B cell (primary cell): ENCODE results near the gene SLC7A6. TPM values are rescaled to one million over a fixed set of nuclear protein-coding genes. Genes with fewer than 3 reads are reported as not detected.

Experiments used
- ATAC-seq: fragments of 200-7000 bp; cut with Tn5 transposase; one replicate; pipeline ENCODE4 v1.10.0; 2021; ENCODE audit warnings: low read depth, mild to moderate bottlenecking, moderate number of reproducible peaks, moderate library complexity
- CTCF ChIA-PET: fragments of 350-600 bp; sonication (Branson Sonifier 250); formaldehyde crosslinking; loops from one replicate; lab custom pipeline; 2021; ENCODE audit warnings: antibody characterized with exemption, inconsistent platforms; lab: Charles Lee
- POLR2A ChIA-PET: fragments of 350-600 bp; sonication (Branson Sonifier 250); formaldehyde crosslinking; loops from one replicate; lab custom pipeline; 2021; ENCODE audit warnings: antibody characterized with exemption; lab: Charles Lee
- DNase-seq: peaks from one replicate; pipeline ENCODE4 v3.0.0; 2013
- H2AFZ ChIP-seq: 2 replicates; pipeline ENCODE4 v1.6.1; 2012; ENCODE audit warnings: mild to moderate bottlenecking, low read depth, low read length; ENCODE audit not compliant: insufficient read depth, poor library complexity, severe bottlenecking
- H3K27ac ChIP-seq, 2 donors: 1 replicate in 1 of 2; 2 replicates in 1 of 2; pipeline ENCODE4 v1.5.1; 2012 to 2013; ENCODE audit warnings: low read length in 2 of 2, mild to moderate bottlenecking in 2 of 2, moderate library complexity in 1 of 2
- H3K27me3 ChIP-seq, 4 experiments: fragments of 200-600 bp in 1 of 4; sonication (generic) in 1 of 4; replicated peaks in 1 of 4; 1 replicate in 2 of 4; 2 replicates in 2 of 4; pipeline versions ENCODE4 v1.6.1 to v1.7.0; 2013 to 2016; ENCODE audit warnings: low read length in 3 of 4, mild to moderate bottlenecking in 2 of 4, mixed read lengths in 1 of 4, moderate library complexity in 1 of 4; ENCODE audit not compliant: insufficient read depth in 4 of 4, control insufficient read depth in 3 of 4; ENCODE audit errors: control extremely low read depth in 1 of 4
- H3K36me3 ChIP-seq, 2 experiments: replicated peaks in 1 of 2; 1 replicate in 1 of 2; 2 replicates in 1 of 2; pipeline versions ENCODE4 v1.6.1 to v1.7.1; 2013; ENCODE audit warnings: low read length in 1 of 2; ENCODE audit not compliant: insufficient read depth in 2 of 2, control insufficient read depth in 1 of 2; ENCODE audit errors: control extremely low read depth in 1 of 2, extremely low read depth in 1 of 2
- H3K4me1 ChIP-seq, 2 donors: fragments of 200-600 bp in 1 of 2; sonication (generic) in 1 of 2; 1 replicate in 1 of 2; 2 replicates in 1 of 2; pipeline versions ENCODE4 v1.5.1 to v1.6.1; 2013 to 2017; ENCODE audit warnings: low read length in 2 of 2; ENCODE audit not compliant: control insufficient read depth in 2 of 2, insufficient read depth in 2 of 2
- H3K4me2 ChIP-seq: replicated peaks from 2 replicates; pipeline ENCODE3; 2012; ENCODE audit warnings: mild to moderate bottlenecking, low read depth, low read length; ENCODE audit not compliant: poor library complexity, severe bottlenecking
- H3K4me3 ChIP-seq, 5 experiments: fragments of 200-600 bp in 1 of 5; sonication (generic) in 1 of 5; 1 replicate in 3 of 5; 2 replicates in 2 of 5; pipeline versions ENCODE4 v1.5.1 to v1.7.0; 2011 to 2016; ENCODE audit warnings: low read length in 4 of 5, mild to moderate bottlenecking in 4 of 5, low read depth in 2 of 5, control low read depth in 1 of 5, moderate library complexity in 1 of 5; ENCODE audit not compliant: insufficient read depth in 1 of 5; ENCODE audit errors: control extremely low read depth in 1 of 5, extremely low read depth in 1 of 5
- H3K79me2 ChIP-seq: fragments of 200-600 bp; sonication (generic); one replicate; pipeline ENCODE4 v1.6.0; 2016; ENCODE audit warnings: low read length; ENCODE audit not compliant: control insufficient read depth, insufficient read depth
- H3K9ac ChIP-seq: fragments of 200-600 bp; sonication (generic); 2 replicates; pipeline ENCODE4 v1.6.1; 2017; ENCODE audit warnings: mild to moderate bottlenecking, low read length, moderate library complexity
- H3K9me3 ChIP-seq, 3 donors: one replicate each; pipeline versions ENCODE4 v1.6.1 to v1.7.1; 2013; ENCODE audit warnings: low read length in 2 of 3; ENCODE audit not compliant: control insufficient read depth in 2 of 3, insufficient read depth in 1 of 3; ENCODE audit errors: control extremely low read depth in 1 of 3
- H4K20me1 ChIP-seq: 2 replicates; pipeline ENCODE4 v1.6.0; 2012; ENCODE audit warnings: mild to moderate bottlenecking, low read length; ENCODE audit not compliant: insufficient read depth, control insufficient read depth, poor library complexity, severe bottlenecking
- H3K27ac Mint-ChIP-seq: one replicate; pipeline ENCODE4 v1.8.0; 2021; ENCODE audit warnings: mixed read lengths
- H3K27me3 Mint-ChIP-seq: one replicate; pipeline ENCODE4 v1.8.0; 2021; ENCODE audit warnings: mixed read lengths
- H3K4me1 Mint-ChIP-seq: one replicate; pipeline ENCODE4 v1.8.0; 2021; ENCODE audit warnings: mixed read lengths
- H3K4me3 Mint-ChIP-seq: one replicate; pipeline ENCODE4 v1.8.0; 2021; ENCODE audit warnings: mixed read lengths
- H3K9me3 Mint-ChIP-seq: one replicate; pipeline ENCODE4 v1.8.0; 2022; ENCODE audit warnings: mixed read lengths; ENCODE audit not compliant: insufficient read depth
- EZH2 ChIP-seq: IDR thresholded peaks from 2 replicates; pipeline ENCODE4 v1.6.1; 2012; ENCODE audit warnings: borderline replicate concordance, low read depth, mild to moderate bottlenecking, moderate library complexity, low read length; ENCODE audit not compliant: insufficient read depth, poor library complexity, severe bottlenecking
- WGBS: methylation state at CpG from one replicate; pipeline ENCODE4 v1.1.5; 2013; ENCODE audit warnings: missing lambda C conversion rate; ENCODE audit not compliant: insufficient coverage; 5-methylcytosine and 5-hydroxymethylcytosine counted together
- intact Hi-C: fragments of 100-400 bp; cut with micrococcal nuclease; formaldehyde crosslinking; loops from one replicate; pipeline ENCODE4 v1.10.0; 2022
- polyA plus RNA-seq: library from polyadenylated mRNA; depleted of rRNA; stranded (reverse); fragments of >200 nt; gene quantifications from 2 replicates; pipeline ENCODE4 v1.2.3, GENCODE V29; 2012
- total RNA-seq, 2 donors: library from RNA; stranded (reverse); fragments of 120-200 nt in 1 of 2; gene quantifications; 1 replicate in 1 of 2; 2 replicates in 1 of 2; pipeline versions ENCODE4 v1.2.3 to v1.2.4, GENCODE V29; 2013 to 2022
- TF ChIP-seq, protein P1 (sequence below): fragments of 200-600 bp; IDR thresholded peaks from one replicate; pipeline ENCODE4 v1.8.0; 2022; ENCODE audit warnings: antibody characterized with exemption, mild to moderate bottlenecking

SLC7A6 gene
- total and polyA plus RNA-seq, 2 donors (not counting 1 experiment from before 2014, with no cell fraction given): 73.8 to 85.1 TPM

DNA sequence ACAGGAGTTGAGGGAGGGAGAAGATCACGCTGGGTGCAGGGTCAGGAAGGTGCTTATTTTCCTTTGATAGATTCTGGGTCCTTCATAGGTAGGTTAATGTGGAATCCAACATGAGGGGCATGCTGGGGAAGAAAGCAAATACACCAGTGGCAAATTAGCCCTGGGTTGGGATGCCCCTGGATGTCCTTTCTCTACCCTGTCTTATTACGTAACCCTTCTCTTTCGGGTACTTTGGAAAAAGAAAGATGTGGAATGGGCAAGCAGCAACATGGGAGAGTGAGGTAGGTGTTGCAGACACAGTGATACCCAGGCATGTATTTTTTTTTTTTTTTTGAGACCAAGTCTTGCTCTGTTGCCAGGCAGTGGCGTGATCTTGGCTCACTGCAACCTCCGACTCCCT, 9.1 kb downstream of the SLC7A6 start:
- Histone ChIP-seq H3K79me2 (peaks cover 87% of the 10 kb centered on the region), H2AFZ (no peak overlapping the region), H3K27ac (peak overlapping the region in 1 of 2 donors; percentile 67), H3K4me1 (peaks cover 47 to 54% of the 10 kb centered on the region in 2 donors), H3K27me3 (no peaks in the 10 kb centered on the region), H3K9ac (no peak overlapping the region), H3K4me3 (no peak overlapping the region), H3K36me3 (peaks cover 9 to 40% of the 10 kb centered on the region in 2 experiments), H3K4me2 (peak overlapping the region; percentile 42), H4K20me1 (peaks cover 35% of the 10 kb centered on the region), H3K9me3 (no peaks in the 10 kb centered on the region)
- CTCF ChIA-PET: interaction anchor here (1.0 to 3.7 kb wide), 5 partner anchors 8 to 53 kb away, joined by 3 to 20 read pairs (median 6); partner anchors contain the start of genes PRMT7, SLC7A6 and SLC7A6OS
- H3K27ac Mint-ChIP-seq: peak overlapping the region; percentile 82
- intact Hi-C loops: loop anchor here (1.0 kb wide), 1 partner anchor 8 kb away; no protein-coding TSS in a partner anchor
- WGBS: 95% methylated on average over 4 of the region's 5 CpGs
- POLR2A ChIA-PET: interaction anchor here (1.8 kb wide), 1 partner anchor 12 kb away, joined by 6 read pairs; no protein-coding TSS in a partner anchor
- no peaks in the 10 kb centered on the region for H3K9me3 Mint-ChIP-seq
- DNase-seq (no peak), ATAC-seq (no peak)
- TF ChIP-seq, protein P1, sequence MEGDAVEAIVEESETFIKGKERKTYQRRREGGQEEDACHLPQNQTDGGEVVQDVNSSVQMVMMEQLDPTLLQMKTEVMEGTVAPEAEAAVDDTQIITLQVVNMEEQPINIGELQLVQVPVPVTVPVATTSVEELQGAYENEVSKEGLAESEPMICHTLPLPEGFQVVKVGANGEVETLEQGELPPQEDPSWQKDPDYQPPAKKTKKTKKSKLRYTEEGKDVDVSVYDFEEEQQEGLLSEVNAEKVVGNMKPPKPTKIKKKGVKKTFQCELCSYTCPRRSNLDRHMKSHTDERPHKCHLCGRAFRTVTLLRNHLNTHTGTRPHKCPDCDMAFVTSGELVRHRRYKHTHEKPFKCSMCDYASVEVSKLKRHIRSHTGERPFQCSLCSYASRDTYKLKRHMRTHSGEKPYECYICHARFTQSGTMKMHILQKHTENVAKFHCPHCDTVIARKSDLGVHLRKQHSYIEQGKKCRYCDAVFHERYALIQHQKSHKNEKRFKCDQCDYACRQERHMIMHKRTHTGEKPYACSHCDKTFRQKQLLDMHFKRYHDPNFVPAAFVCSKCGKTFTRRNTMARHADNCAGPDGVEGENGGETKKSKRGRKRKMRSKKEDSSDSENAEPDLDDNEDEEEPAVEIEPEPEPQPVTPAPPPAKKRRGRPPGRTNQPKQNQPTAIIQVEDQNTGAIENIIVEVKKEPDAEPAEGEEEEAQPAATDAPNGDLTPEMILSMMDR: no peak
- no peak for TF ChIP-seq EZH2
- H3K4me3 Mint-ChIP-seq: peak overlapping the region; percentile 54
- peaks cover 63% of the 10 kb centered on the region for H3K4me1 Mint-ChIP-seq
- no peaks in the 10 kb centered on the region for H3K27me3 Mint-ChIP-seq

DNA sequence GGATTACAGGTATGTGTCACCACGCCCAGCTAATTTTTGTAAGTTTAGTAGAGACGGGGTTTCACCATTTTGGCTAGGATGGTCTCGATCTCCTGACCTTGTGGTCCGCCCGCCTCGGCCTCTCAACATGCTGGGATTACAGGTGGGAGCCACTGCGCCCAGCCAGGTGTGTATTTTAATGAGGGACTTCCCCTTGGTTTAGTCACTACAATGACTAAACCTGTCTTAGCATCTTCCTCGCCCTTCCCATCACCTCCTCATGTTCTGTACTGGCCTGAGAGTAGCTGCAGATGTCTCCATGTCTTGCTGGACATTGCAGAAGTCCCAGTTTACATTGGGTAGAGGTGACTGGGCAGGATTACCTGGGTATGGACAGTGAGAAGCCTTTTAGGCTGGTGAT, 9.6 kb downstream of the SLC7A6 start:
- ChIA-PET CTCF (interaction anchor here (1.0 to 3.7 kb wide), 8 partner anchors 8 to 55 kb away, joined by 5 to 20 read pairs (median 6); partner anchors contain the start of genes PRMT7, SLC7A6 and SLC7A6OS), POLR2A (no interaction called here)
- Mint-ChIP-seq H3K27me3 (no peaks in the 10 kb centered on the region), H3K9me3 (no peaks in the 10 kb centered on the region), H3K27ac (peak overlapping the region; percentile 71), H3K4me3 (peak overlapping the region; percentile 24), H3K4me1 (peaks cover 62% of the 10 kb centered on the region)
- Histone ChIP-seq H3K27me3 (no peaks in the 10 kb centered on the region), H3K27ac (no peak overlapping the region), H3K4me1 (peaks cover 47 to 54% of the 10 kb centered on the region in 2 donors), H3K9me3 (no peaks in the 10 kb centered on the region), H3K4me2 (no peak overlapping the region), H3K79me2 (peaks cover 86% of the 10 kb centered on the region), H2AFZ (no peak overlapping the region), H3K9ac (no peak overlapping the region), H3K36me3 (peaks cover 9 to 40% of the 10 kb centered on the region in 2 experiments), H4K20me1 (peaks cover 35% of the 10 kb centered on the region), H3K4me3 (no peak overlapping the region)
- intact Hi-C loops: loop anchor here (1.0 kb wide), 1 partner anchor 9 kb away; no protein-coding TSS in a partner anchor
- DNase-seq (no peak), ATAC-seq (no peak)
- no CpG with 5 or more reads among the region's 8 CpGs for WGBS
- no peak for TF ChIP-seq EZH2
- TF ChIP-seq, protein P1: no peak
